Measurements from ENCODE around the gene ELK4. TPM values are rescaled to one million over a fixed set of nuclear protein-coding genes. Genes with fewer than 3 reads are reported as not detected.

Gene ELK4
- total and polyA plus RNA-seq, 2 of the 13 experiments (the other 11 are each of a cell fraction or from before 2014, with no cell fraction given) = 8.3 to 13.1 TPM

DNA sequence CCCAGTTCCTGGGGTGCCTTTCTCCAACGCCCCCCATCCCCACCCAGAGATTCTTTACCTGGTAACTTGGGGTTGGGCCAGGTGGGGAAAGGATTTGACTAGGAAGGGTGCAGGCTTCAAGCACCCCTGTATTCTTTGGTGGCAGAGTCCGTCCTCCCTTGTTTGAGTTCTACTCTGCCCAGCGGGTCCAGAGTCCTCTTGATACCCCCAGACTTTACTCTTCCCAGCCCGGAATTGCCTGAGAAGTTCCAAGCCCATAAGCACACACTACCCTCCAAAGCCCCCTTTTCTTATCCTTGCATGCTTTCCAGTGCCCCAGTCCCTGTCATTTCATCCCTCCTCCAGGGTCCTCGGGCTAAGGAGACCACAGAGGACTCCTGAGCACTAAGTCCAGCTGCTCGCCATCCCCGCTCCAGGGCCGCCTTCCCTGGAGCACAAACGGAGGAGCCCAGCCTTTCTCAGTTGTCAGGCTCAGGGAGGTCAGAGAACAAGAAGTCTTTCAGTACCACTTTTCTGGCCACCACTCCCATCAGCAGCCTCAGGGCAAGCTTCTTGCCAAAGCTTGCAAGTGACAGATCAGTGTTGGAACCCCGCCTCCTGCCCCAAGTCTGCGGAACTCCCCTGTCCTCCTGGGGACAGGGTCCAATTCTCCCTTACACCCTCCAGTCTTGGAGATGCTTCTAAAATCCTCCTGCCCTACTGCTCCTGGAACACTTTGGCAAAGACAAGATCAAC lies 36.3 kb upstream of the ELK4 start:
- CTCF ChIA-PET (ENCODE audit: low intra/inter-chr PET ratio, low total read pairs) = no interaction called here
- no peak for ATAC-seq
- Histone ChIP-seq H3K79me2 (ENCODE audit: insufficient read depth, low read length) (no peaks in the 10 kb centered on the region), H3K27ac (ENCODE audit: extremely low read length, insufficient read depth, low read length) (no peak overlapping the region), H3K36me3 (replicated peaks in 1 of 2; ENCODE audit: control insufficient read depth in 1 of 2, insufficient read depth in 2 of 2, low read length in 2 of 2) (peaks cover 0 to 1% of the 10 kb centered on the region in 2 experiments; a peak in 1 of 5 replicates), H3K9ac (ENCODE audit: insufficient read depth, low read depth, low read length) (no peak overlapping the region), H2AFZ (ENCODE audit: low read length) (no peak overlapping the region), H3K4me3 (replicated peaks in 1 of 3; ENCODE audit: insufficient read depth in 1 of 3, low read depth in 2 of 3, low read length in 3 of 3) (peak overlapping the region in 1 of 3 experiments; percentile 25; a peak in 1 of 6 replicates), H4K20me1 (ENCODE audit: insufficient read depth, low read length) (no peaks in the 10 kb centered on the region), H3K4me2 (ENCODE audit: low read depth, low read length) (peak overlapping the region; percentile 32), H3K27me3 (ENCODE audit: control insufficient read depth in 1 of 2, insufficient read depth in 2 of 2, low read length in 2 of 2) (no peaks in the 10 kb centered on the region), H3K4me1 (ENCODE audit: insufficient read depth, low read length) (peaks cover 95% of the 10 kb centered on the region), H3K9me3 (ENCODE audit: low read length) (no peaks in the 10 kb centered on the region)
- no peak for FAIRE-seq
- BruUV-seq (replicated peaks) = no TSS peak
- DNase-seq (ENCODE audit: low spot score) = no peak
- in situ Hi-C loops (cut with HindIII; ENCODE audit: extremely low pct_ligation_motif_present, low pct_unique_long_range_greater_than_20kb) = loop anchor here (5.0 kb wide), 1 partner anchor 34 kb away; no protein-coding TSS in a partner anchor
- WGBS (ENCODE audit: low lambda C conversion rate) = 58% methylated on average over 10 of the region's 11 CpGs
- POLR2A ChIA-PET = no interaction called here
- intact Hi-C loops (cut with micrococcal nuclease; ENCODE audit: unreplicated experiment) = no loop called here
- peak; percentile 67 for TF ChIP-seq ZNF263 (CRISPR knock-in tag; IDR thresholded peaks at IDR 0.05)
- TF ChIP-seq NFIC (IDR thresholded peaks at IDR 0.05; ENCODE audit: low read length) = no peak

GRCh38 chr1:205666372-205667166 lies 34.8 kb upstream of the ELK4 start:
- Histone ChIP-seq H3K9me3 (ENCODE audit: low read length) (no peaks in the 10 kb centered on the region), H4K20me1 (ENCODE audit: insufficient read depth, low read length) (no peaks in the 10 kb centered on the region), H3K36me3 (replicated peaks in 1 of 2; ENCODE audit: control insufficient read depth in 1 of 2, insufficient read depth in 2 of 2, low read length in 2 of 2) (peaks cover 0 to 1% of the 10 kb centered on the region in 2 experiments; a peak in 1 of 5 replicates), H3K4me3 (replicated peaks in 1 of 3; ENCODE audit: insufficient read depth in 1 of 3, low read depth in 2 of 3, low read length in 3 of 3) (no peak overlapping the region), H2AFZ (ENCODE audit: low read length) (no peak overlapping the region), H3K27ac (ENCODE audit: extremely low read length, insufficient read depth, low read length) (no peak overlapping the region), H3K9ac (ENCODE audit: insufficient read depth, low read depth, low read length) (no peak overlapping the region), H3K79me2 (ENCODE audit: insufficient read depth, low read length) (no peaks in the 10 kb centered on the region), H3K27me3 (ENCODE audit: control insufficient read depth in 1 of 2, insufficient read depth in 2 of 2, low read length in 2 of 2) (no peaks in the 10 kb centered on the region), H3K4me2 (ENCODE audit: low read depth, low read length) (no peak overlapping the region), H3K4me1 (ENCODE audit: insufficient read depth, low read length) (peaks cover 80% of the 10 kb centered on the region)
- no TSS peak for BruUV-seq (replicated peaks)
- FAIRE-seq (no peak), DNase-seq (ENCODE audit: low spot score) (no peak), ATAC-seq (no peak)
- POLR2A ChIA-PET = no interaction called here
- CTCF ChIA-PET (ENCODE audit: low intra/inter-chr PET ratio, low total read pairs) = no interaction called here
- WGBS (ENCODE audit: low lambda C conversion rate) = 93% methylated on average over 5 of the region's 6 CpGs
- in situ Hi-C loops (cut with HindIII; ENCODE audit: extremely low pct_ligation_motif_present, low pct_unique_long_range_greater_than_20kb) = loop anchor here (5.0 kb wide), 1 partner anchor 36 kb away; no protein-coding TSS in a partner anchor
- intact Hi-C loops (cut with micrococcal nuclease; ENCODE audit: unreplicated experiment) = no loop called here
- no peak for TF ChIP-seq ZNF674 (CRISPR knock-in tag; IDR thresholded peaks at IDR 0.05; ENCODE audit: low read depth)
- no peak for TF ChIP-seq NFYC (CRISPR knock-in tag; IDR thresholded peaks at IDR 0.05)
- TF ChIP-seq ZNF572 (CRISPR knock-in tag; IDR thresholded peaks at IDR 0.05) = no peak
- TF ChIP-seq TBX3 (IDR thresholded peaks at IDR 0.05; ENCODE audit: borderline replicate concordance) = no peak
- no peak for TF ChIP-seq ZKSCAN1 (IDR thresholded peaks at IDR 0.05; ENCODE audit: low read length)
- TF ChIP-seq MTF2 (CRISPR knock-in tag; IDR thresholded peaks at IDR 0.05; ENCODE audit: borderline replicate concordance) = no peak
- no peak for TF ChIP-seq ZFP36 (IDR thresholded peaks at IDR 0.05; ENCODE audit: borderline replicate concordance, low read depth, low read length, partially characterized antibody)
- TF ChIP-seq ATF7-NPFF (CRISPR knock-in tag; IDR thresholded peaks at IDR 0.05; ENCODE audit: low read depth) = no peak
- TF ChIP-seq ZNF317 (CRISPR knock-in tag; IDR thresholded peaks at IDR 0.05) = no peak
- no peak for TF ChIP-seq TBX2 (CRISPR knock-in tag; IDR thresholded peaks at IDR 0.05; ENCODE audit: borderline replicate concordance)
- no peak for TF ChIP-seq SP1 (IDR thresholded peaks at IDR 0.05)
- no peak for TF ChIP-seq SP1 (CRISPR knock-in tag; IDR thresholded peaks at IDR 0.05)
- no peak for TF ChIP-seq MATR3 (CRISPR knock-in tag; IDR thresholded peaks at IDR 0.05)
- TF ChIP-seq ZNF780A (CRISPR knock-in tag; IDR thresholded peaks at IDR 0.05) = no peak
- TF ChIP-seq ZNF432 (CRISPR knock-in tag; IDR thresholded peaks at IDR 0.05; ENCODE audit: borderline replicate concordance) = no peak
- TF ChIP-seq CHD2 (IDR thresholded peaks at IDR 0.05; ENCODE audit: low read depth, low read length) = no peak
